ENCODE measurements around the gene METTL1. TPM values are rescaled to one million over a fixed set of nuclear protein-coding genes. Genes with fewer than 3 reads are reported as not detected.
"Not testable (repeated sequence)": the region's sequence is repeated elsewhere in the genome, so short reads cannot be mapped to it uniquely, and the experiment has no call there.

The METTL1 gene
- total RNA-seq, 5 donors from 2014 or later (not counting 1 experiment from before 2014, with no cell fraction given): 10.3 to 17.4 (median 14.5) TPM

DNA sequence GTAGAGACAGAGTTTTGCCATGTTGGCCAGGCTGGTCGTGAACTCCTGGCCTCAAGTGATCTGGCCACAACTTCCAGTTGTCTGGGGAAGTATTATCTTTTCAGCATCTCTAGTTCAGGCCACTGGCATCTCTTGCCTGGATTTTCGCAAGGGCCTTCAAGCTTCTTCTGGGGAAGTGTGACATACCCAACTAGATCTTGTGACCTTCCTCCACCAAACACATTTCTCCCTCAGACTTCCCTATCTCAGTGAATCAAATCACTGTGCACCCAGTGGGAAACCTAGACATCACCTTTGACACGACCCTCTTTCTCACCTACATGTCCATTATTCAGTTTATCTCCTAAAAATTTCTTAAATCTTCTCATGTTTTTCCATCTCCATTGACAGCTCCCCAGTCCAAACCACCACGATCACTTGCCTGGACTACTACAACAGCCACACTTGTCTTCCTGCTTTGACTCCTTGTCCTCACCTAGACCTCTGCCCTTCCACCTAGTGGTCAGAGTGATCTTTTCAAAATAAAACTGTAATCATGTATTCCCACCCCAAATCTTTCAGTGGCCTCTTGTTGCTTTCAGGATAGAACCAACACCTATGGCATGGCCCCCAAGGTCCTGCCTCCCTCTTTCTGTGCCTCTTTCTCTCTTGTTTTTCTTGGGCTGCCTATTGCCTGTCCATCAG lies 3.8 kb upstream of the METTL1 start:
- ATAC-seq (replicated peaks in 1 of 4): no peak
- Mint-ChIP-seq H3K9me3 (no peaks in the 10 kb centered on the region), H3K27ac (no peak overlapping the region), H3K4me3 (no peak overlapping the region), H3K36me3 (peaks cover 6% of the 10 kb centered on the region), H3K27me3 (no peaks in the 10 kb centered on the region), H3K4me1 (peaks cover 26 to 40% (median 35%) of the 10 kb centered on the region in 3 donors)
- CTCF ChIA-PET: interaction anchor here (0.7 to 1.2 kb wide), 3 partner anchors 10 to 16 kb away, joined by 4 to 8 read pairs (median 5); no protein-coding TSS in a partner anchor
- H3K4me1 ChIP-seq (ENCODE audit: control insufficient read depth in 1 of 2, extremely low read depth in 1 of 2, insufficient read depth in 2 of 2, low read length in 2 of 2): peaks cover 12 to 42% of the 10 kb centered on the region in 2 experiments
- H3K9me3 ChIP-seq: no peaks in the 10 kb centered on the region
- peaks cover 0 to 3% of the 10 kb centered on the region in 2 donors for H3K36me3 ChIP-seq (ENCODE audit: control insufficient read depth in 2 of 2, extremely low read depth in 1 of 2, insufficient read depth in 1 of 2, low read length in 1 of 2)
- no peak for DNase-seq
- POLR2A ChIA-PET: interaction anchor here in 1 of 2 donors (0.7 kb wide), 1 partner anchor 266 kb away, joined by 8 read pairs; no protein-coding TSS in a partner anchor
- H3K4me3 ChIP-seq (ENCODE audit: control insufficient read depth in 1 of 2, extremely low read depth in 1 of 2, low read length in 1 of 2): no peak overlapping the region
- no peaks in the 10 kb centered on the region for H3K27me3 ChIP-seq (replicated peaks in 1 of 2; ENCODE audit: control insufficient read depth in 2 of 2, extremely low read depth in 1 of 2, insufficient read depth in 2 of 2, low read length in 1 of 2)
- WGBS (ENCODE audit: insufficient coverage): 69% methylated on average over 2 of the region's 4 CpGs
- H3K27ac ChIP-seq (ENCODE audit: low read length): no peak overlapping the region

DNA sequence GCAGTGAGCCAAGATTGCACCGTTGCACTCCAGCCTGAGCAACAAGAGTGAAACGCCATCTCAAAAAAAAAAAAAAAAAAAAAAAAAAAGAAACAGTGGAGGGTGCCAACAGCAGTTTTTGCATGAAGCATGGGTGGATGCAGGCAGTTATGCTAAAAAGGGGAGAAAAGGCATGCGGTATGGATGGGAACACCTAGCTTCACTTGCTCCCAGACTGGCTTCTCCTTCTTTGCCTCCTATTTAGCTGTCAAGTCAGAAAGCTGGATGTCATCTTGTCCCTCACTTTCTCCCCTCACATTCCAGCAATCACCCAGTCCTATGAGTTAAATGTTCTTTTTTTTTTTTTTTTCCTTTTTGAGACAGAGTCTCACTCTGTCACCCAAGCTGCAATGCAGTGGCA lies 3.1 kb upstream of the METTL1 start:
- Histone ChIP-seq H3K27ac (ENCODE audit: low read length) (no peak overlapping the region), H3K9me3 (no peaks in the 10 kb centered on the region), H3K36me3 (ENCODE audit: control insufficient read depth in 2 of 2, extremely low read depth in 1 of 2, insufficient read depth in 1 of 2, low read length in 1 of 2) (peaks cover 0 to 6% of the 10 kb centered on the region in 2 donors), H3K4me1 (ENCODE audit: control insufficient read depth in 1 of 2, extremely low read depth in 1 of 2, insufficient read depth in 2 of 2, low read length in 2 of 2) (peaks cover 9 to 35% of the 10 kb centered on the region in 2 experiments), H3K4me3 (ENCODE audit: control insufficient read depth in 1 of 2, extremely low read depth in 1 of 2, low read length in 1 of 2) (no peak overlapping the region), H3K27me3 (replicated peaks in 1 of 2; ENCODE audit: control insufficient read depth in 2 of 2, extremely low read depth in 1 of 2, insufficient read depth in 2 of 2, low read length in 1 of 2) (no peaks in the 10 kb centered on the region)
- Mint-ChIP-seq H3K27ac (no peak overlapping the region), H3K4me3 (peak overlapping the region in 1 of 3 donors; percentile 25), H3K4me1 (peaks cover 19 to 35% (median 28%) of the 10 kb centered on the region in 3 donors), H3K36me3 (peaks cover 6% of the 10 kb centered on the region), H3K9me3 (no peaks in the 10 kb centered on the region), H3K27me3 (no peaks in the 10 kb centered on the region)
- WGBS (ENCODE audit: insufficient coverage): 100% methylated on average over 2 of the region's 3 CpGs
- no peak for DNase-seq
- no peak for ATAC-seq (replicated peaks in 1 of 4)
- CTCF ChIA-PET: interaction anchor here (0.6 to 1.2 kb wide), 6 partner anchors 11 to 675 kb away, joined by 3 to 8 read pairs (median 4); no protein-coding TSS in a partner anchor
- POLR2A ChIA-PET: interaction anchor here in 1 of 2 donors (0.6 to 0.7 kb wide), 2 partner anchors 134 to 265 kb away, joined by 4 to 8 read pairs; no protein-coding TSS in a partner anchor

DNA sequence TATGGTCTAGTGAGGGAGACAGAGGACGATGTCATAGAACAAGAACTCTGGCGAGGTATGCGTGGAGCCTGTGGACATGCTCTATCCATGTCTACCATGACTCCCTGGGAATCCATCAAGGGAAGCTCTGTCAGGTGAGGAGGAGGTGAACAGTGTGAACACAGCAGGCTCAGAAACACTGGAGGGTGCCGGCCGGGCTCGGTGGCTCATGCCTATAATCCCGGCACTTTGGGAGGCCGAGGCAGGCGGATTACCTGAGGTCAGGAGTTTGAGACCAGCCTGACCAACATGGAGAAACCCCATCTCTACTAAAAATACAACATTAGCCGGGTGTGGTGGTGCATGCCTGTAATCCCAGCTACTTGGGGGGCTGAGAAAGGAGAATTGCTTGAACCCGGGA lies 2.7 kb upstream of the METTL1 start:
- not testable (repeated sequence) for H3K36me3 Mint-ChIP-seq; H3K36me3 ChIP-seq (ENCODE audit: control insufficient read depth in 2 of 2, extremely low read depth in 1 of 2, insufficient read depth in 1 of 2, low read length in 1 of 2); H3K27me3 ChIP-seq (replicated peaks in 1 of 2; ENCODE audit: control insufficient read depth in 2 of 2, extremely low read depth in 1 of 2, insufficient read depth in 2 of 2, low read length in 1 of 2); H3K27ac ChIP-seq (ENCODE audit: low read length); H3K4me3 Mint-ChIP-seq; H3K9me3 ChIP-seq; DNase-seq; H3K4me3 ChIP-seq (ENCODE audit: control insufficient read depth in 1 of 2, extremely low read depth in 1 of 2, low read length in 1 of 2); H3K9me3 Mint-ChIP-seq; H3K27ac Mint-ChIP-seq; ATAC-seq (replicated peaks in 1 of 4); H3K27me3 Mint-ChIP-seq
- ChIA-PET CTCF (interaction anchor here in 1 of 2 donors (0.6 to 1.2 kb wide), 4 partner anchors 13 to 675 kb away, joined by 3 to 8 read pairs (median 4); no protein-coding TSS in a partner anchor), POLR2A (interaction anchor here in 1 of 2 donors (0.6 kb wide), 1 partner anchor 134 kb away, joined by 4 read pairs; no protein-coding TSS in a partner anchor)
- WGBS (ENCODE audit: insufficient coverage): 100% methylated on average over 1 of the region's 11 CpGs
- H3K4me1 Mint-ChIP-seq: peaks cover 16 to 31% (median 24%) of the 10 kb centered on the region in 3 donors
- peaks cover 9 to 31% of the 10 kb centered on the region in 2 experiments for H3K4me1 ChIP-seq (ENCODE audit: control insufficient read depth in 1 of 2, extremely low read depth in 1 of 2, insufficient read depth in 2 of 2, low read length in 2 of 2)

DNA sequence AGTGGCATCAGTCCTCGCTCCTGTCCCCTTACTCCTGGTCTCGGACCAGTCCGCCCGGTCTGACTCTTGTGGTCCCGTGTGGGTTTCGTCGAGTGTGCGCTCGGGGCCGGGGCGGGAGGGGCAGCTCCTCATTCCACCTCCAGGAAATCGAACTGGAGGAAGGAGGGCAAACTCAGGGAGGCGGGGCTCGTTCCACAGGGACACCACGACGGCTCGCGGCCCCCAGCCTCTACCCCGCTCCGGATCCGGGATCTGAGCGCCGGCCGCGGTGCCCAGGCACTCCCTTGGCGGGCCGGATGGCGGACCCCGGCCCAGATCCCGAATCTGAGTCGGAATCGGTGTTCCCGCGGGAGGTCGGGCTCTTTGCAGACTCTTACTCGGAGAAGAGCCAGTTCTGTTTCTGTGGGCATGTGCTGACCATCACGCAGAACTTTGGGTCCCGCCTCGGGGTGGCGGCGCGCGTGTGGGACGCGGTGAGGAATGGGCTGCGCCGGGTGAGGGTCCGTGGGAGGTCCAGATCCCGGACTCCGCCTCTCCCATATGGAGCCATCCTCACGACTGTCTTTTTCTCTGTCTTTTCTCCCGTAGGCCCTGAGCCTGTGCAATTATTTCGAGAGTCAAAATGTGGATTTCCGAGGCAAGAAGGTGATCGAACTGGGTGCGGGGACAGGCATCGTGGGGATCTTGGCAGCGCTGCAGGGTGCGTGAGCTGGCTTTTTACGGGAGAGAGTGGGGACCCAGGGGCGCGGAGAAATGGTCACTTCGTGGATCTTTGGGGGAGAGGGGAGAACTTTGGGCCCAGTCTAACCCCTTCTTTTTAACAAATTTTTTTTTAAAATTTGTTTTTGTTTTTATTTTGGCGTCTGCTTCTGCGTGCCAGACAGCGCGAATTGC lies 771 bp upstream of the METTL1 start, which contains the start of gene EEF1AKMT3:
Gene EEF1AKMT3 (plus strand): TSS at position 186 of the 894 bp plus-strand sequence. CDS start 111 bp downstream, at position 297.
- ChIA-PET CTCF (interaction anchor here (0.7 to 1.3 kb wide), 5 partner anchors 9 to 18 kb away, joined by 3 to 11 read pairs (median 4); partner anchors contain the start of gene TSFM (in 2 of the 2)), POLR2A (interaction anchor here (0.6 to 1.0 kb wide), 3 partner anchors 10 to 29 kb away, joined by 3 to 10 read pairs (median 4); no protein-coding TSS in a partner anchor)
- peak in 3 of 35 experiments; percentile 12 to 51 (median 16) for DNase-seq
- H3K36me3 Mint-ChIP-seq: peaks cover 13% of the 10 kb centered on the region
- H3K4me1 Mint-ChIP-seq: peaks cover 11 to 21% (median 21%) of the 10 kb centered on the region in 3 donors
- Histone ChIP-seq H3K27ac (ENCODE audit: low read length) (peak within 1 kb of the TSS; percentile 61), H3K27me3 (replicated peaks in 1 of 2; ENCODE audit: control insufficient read depth in 2 of 2, extremely low read depth in 1 of 2, insufficient read depth in 2 of 2, low read length in 1 of 2) (no peaks in the 10 kb centered on the region), H3K4me3 (ENCODE audit: control insufficient read depth in 1 of 2, extremely low read depth in 1 of 2, low read length in 1 of 2) (peak within 1 kb of the TSS; percentile 74 to 91), H3K4me1 (ENCODE audit: control insufficient read depth in 1 of 2, extremely low read depth in 1 of 2, insufficient read depth in 2 of 2, low read length in 2 of 2) (peaks cover 9 to 25% of the 10 kb centered on the region in 2 experiments), H3K36me3 (ENCODE audit: control insufficient read depth in 2 of 2, extremely low read depth in 1 of 2, insufficient read depth in 1 of 2, low read length in 1 of 2) (peaks cover 6% of the 10 kb centered on the region in 2 donors), H3K9me3 (no peaks in the 10 kb centered on the region)
- under 1% methylated on average over 58 of the region's 67 CpGs for whole genome bisulfite sequencing (ENCODE audit: insufficient coverage)
- H3K9me3 Mint-ChIP-seq: no peaks in the 10 kb centered on the region
- peak within 1 kb of the TSS; percentile 94 to 96 (median 95) for H3K4me3 Mint-ChIP-seq
- no peaks in the 10 kb centered on the region for H3K27me3 Mint-ChIP-seq
- peak in 3 of 4 experiments; percentile 18 to 33 (median 23) for ATAC-seq (replicated peaks in 1 of 4)
- peak within 1 kb of the TSS; percentile 93 to 94 for H3K27ac Mint-ChIP-seq

DNA sequence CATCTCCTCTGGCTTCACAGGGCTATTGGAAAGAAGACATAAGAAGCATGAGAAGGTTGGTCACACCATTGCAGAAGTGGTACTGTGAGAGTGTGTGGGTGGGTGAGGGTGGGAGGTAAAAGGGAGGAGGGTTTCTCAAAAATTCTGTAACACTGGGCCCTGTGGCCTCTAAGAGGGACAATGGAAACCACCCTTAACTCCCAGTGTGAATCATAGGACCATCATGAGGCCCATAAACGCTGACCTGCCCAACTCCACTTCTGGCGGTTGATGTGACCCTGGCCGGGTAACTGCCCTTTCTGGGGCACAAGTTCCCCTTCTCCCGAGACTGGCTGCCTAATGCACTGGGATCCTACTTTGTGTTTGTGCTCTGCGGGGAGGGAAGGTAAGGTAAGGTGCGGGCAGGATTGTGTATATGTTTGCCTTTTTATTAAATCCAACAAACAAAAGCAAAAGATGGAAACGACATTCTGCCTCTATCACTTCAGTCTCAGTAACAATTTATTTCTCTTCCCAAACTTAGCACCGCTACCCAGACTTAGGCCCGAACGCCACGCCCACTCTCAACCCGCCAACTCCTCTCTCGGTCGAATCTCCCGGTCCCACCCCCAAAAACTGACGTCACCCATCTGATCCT lies 551 bp downstream of the METTL1 start:
- H3K36me3 Mint-ChIP-seq: peaks cover 13% of the 10 kb centered on the region
- H3K27ac Mint-ChIP-seq: peak overlapping the region; percentile 93 to 94
- peaks cover 10% of the 10 kb centered on the region in 2 experiments for H3K27me3 ChIP-seq (replicated peaks in 1 of 2; ENCODE audit: control insufficient read depth in 2 of 2, extremely low read depth in 1 of 2, insufficient read depth in 2 of 2, low read length in 1 of 2)
- ChIA-PET POLR2A (interaction anchor here (0.6 to 1.0 kb wide), 3 partner anchors 12 to 30 kb away, joined by 4 to 10 read pairs (median 7); no protein-coding TSS in a partner anchor), CTCF (interaction anchor here (0.7 to 1.3 kb wide), 5 partner anchors 10 to 15 kb away, joined by 3 to 11 read pairs (median 4); partner anchors contain the start of gene TSFM (in 2 of the 2))
- peak overlapping the region; percentile 74 to 91 for H3K4me3 ChIP-seq (ENCODE audit: control insufficient read depth in 1 of 2, extremely low read depth in 1 of 2, low read length in 1 of 2)
- H3K4me3 Mint-ChIP-seq: peak overlapping the region; percentile 94 to 96 (median 95)
- H3K36me3 ChIP-seq (ENCODE audit: control insufficient read depth in 2 of 2, extremely low read depth in 1 of 2, insufficient read depth in 1 of 2, low read length in 1 of 2): peaks cover 6% of the 10 kb centered on the region in 2 donors
- ATAC-seq (replicated peaks in 1 of 4) (peak; percentile 60 to 77 (median 66)), DNase-seq (peak in 33 of 35 experiments; percentile 50 to 89 (median 70))
- 11% methylated on average over 10 of the region's 16 CpGs for WGBS (ENCODE audit: insufficient coverage)
- no peaks in the 10 kb centered on the region for H3K9me3 ChIP-seq
- peaks cover 17 to 29% (median 27%) of the 10 kb centered on the region in 3 donors for H3K4me1 Mint-ChIP-seq
- H3K9me3 Mint-ChIP-seq: no peaks in the 10 kb centered on the region
- peak overlapping the region; percentile 61 for H3K27ac ChIP-seq (ENCODE audit: low read length)
- peaks cover 4 to 10% of the 10 kb centered on the region in 2 donors for H3K27me3 Mint-ChIP-seq
- H3K4me1 ChIP-seq (ENCODE audit: control insufficient read depth in 1 of 2, extremely low read depth in 1 of 2, insufficient read depth in 2 of 2, low read length in 2 of 2): peaks cover 12 to 32% of the 10 kb centered on the region in 2 experiments

Measured in T-cell (primary cell).